Upper lobe of left lung (tissue), 4 donors: ENCODE data around the gene ROBO1.

Experiments used
- POLR2A ChIP-seq, 4 donors: fragments of 450-650 bp; IDR thresholded peaks; one replicate each; pipeline ENCODE4 v1.5.1; 2016 to 2017; ENCODE audit warnings: antibody characterized with exemption in 4 of 4, mild to moderate bottlenecking in 2 of 4
- TF ChIP-seq, protein P1 (sequence below), 6 experiments: fragments of 450-650 bp in 4 of 6; fragments of 200-600 bp in 2 of 6; sonication (generic) in 2 of 6; IDR thresholded peaks; one replicate each; pipeline ENCODE4 v1.5.1; 2016 to 2019; ENCODE audit warnings: antibody characterized with exemption in 6 of 6

DNA sequence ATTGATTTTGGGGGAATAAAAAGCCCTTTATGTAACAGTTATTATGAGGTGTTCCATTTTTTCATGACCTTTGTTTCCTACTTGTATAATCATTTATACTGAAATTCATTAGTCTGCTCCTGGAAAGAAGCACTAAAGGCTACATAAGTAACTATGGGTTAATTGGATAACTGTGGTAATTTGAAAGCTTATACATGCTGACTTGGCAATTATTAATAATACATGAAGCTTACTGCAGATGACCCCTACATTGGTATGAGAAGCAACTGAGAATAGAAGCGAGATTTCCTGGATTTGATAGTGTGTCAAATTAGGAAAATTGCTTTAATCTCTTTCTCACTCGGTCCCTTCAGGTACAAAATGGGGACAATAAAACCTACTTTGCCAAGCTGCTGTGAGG is 658.0 kb downstream of the ROBO1 start:
- TF ChIP-seq, protein P1, sequence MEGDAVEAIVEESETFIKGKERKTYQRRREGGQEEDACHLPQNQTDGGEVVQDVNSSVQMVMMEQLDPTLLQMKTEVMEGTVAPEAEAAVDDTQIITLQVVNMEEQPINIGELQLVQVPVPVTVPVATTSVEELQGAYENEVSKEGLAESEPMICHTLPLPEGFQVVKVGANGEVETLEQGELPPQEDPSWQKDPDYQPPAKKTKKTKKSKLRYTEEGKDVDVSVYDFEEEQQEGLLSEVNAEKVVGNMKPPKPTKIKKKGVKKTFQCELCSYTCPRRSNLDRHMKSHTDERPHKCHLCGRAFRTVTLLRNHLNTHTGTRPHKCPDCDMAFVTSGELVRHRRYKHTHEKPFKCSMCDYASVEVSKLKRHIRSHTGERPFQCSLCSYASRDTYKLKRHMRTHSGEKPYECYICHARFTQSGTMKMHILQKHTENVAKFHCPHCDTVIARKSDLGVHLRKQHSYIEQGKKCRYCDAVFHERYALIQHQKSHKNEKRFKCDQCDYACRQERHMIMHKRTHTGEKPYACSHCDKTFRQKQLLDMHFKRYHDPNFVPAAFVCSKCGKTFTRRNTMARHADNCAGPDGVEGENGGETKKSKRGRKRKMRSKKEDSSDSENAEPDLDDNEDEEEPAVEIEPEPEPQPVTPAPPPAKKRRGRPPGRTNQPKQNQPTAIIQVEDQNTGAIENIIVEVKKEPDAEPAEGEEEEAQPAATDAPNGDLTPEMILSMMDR (IDR thresholded peaks at IDR 0.05): no peak
- TF ChIP-seq POLR2A (IDR thresholded peaks at IDR 0.05): no peak
